ENCODE measurements around the gene TARBP1.

The TARBP1 gene

GRCh38 chr1:234484218-234484617, 5.2 kb upstream of the TARBP1 start:
- no peak for DNase-seq (ENCODE audit: low spot score)

GRCh38 chr1:234481771-234482170, 2.8 kb upstream of the TARBP1 start:
- DNase-seq (ENCODE audit: low spot score), result no peak

GRCh38 chr1:234479866-234480265, 887 bp upstream of the TARBP1 start:
- DNase-seq (ENCODE audit: low spot score), result no peak

GRCh38 chr1:234479310-234479559, 256 bp upstream of the TARBP1 start:
- DNase-seq (ENCODE audit: low spot score), result no peak

GRCh38 chr1:234478152-234478480, 863 bp downstream of the TARBP1 start:
- peak; percentile 47 for DNase-seq (ENCODE audit: low spot score)

GRCh38 chr1:234477386-234478151, 1.4 kb downstream of the TARBP1 start:
- no peak for DNase-seq (ENCODE audit: low spot score)

GRCh38 chr1:234476172-234476571, 2.8 kb downstream of the TARBP1 start:
- no peak for DNase-seq (ENCODE audit: low spot score)

GRCh38 chr1:234475167-234475793, 3.7 kb downstream of the TARBP1 start:
- DNase-seq (ENCODE audit: low spot score), result no peak

- no peak for DNase-seq (ENCODE audit: low spot score)
Observed at GRCh38 chr1:234474375-234474774, 4.6 kb downstream of the TARBP1 start.

GRCh38 chr1:234473118-234473517, 5.9 kb downstream of the TARBP1 start:
- no peak for DNase-seq (ENCODE audit: low spot score)

- no peak for DNase-seq (ENCODE audit: low spot score)
Observed at GRCh38 chr1:234469376-234469775, 9.6 kb downstream of the TARBP1 start.

GRCh38 chr1:234468580-234468979, 10.4 kb downstream of the TARBP1 start:
- no peak for DNase-seq (ENCODE audit: low spot score)

- DNase-seq (ENCODE audit: low spot score), result no peak
Observed at GRCh38 chr1:234467821-234468220, 11.2 kb downstream of the TARBP1 start.

GRCh38 chr1:234466945-234467344, 12.0 kb downstream of the TARBP1 start:
- no peak for DNase-seq (ENCODE audit: low spot score)

GRCh38 chr1:234463749-234464148, 15.2 kb downstream of the TARBP1 start:
- DNase-seq (ENCODE audit: low spot score), result no peak

- DNase-seq (ENCODE audit: low spot score), result no peak
Observed at GRCh38 chr1:234460652-234461051, 18.3 kb downstream of the TARBP1 start.

GRCh38 chr1:234458352-234459017, 20.5 kb downstream of the TARBP1 start:
- no peak for DNase-seq (ENCODE audit: low spot score)

GRCh38 chr1:234454926-234455325, 24.1 kb downstream of the TARBP1 start:
- DNase-seq (ENCODE audit: low spot score), result no peak

- DNase-seq (ENCODE audit: low spot score), result no peak
Observed at GRCh38 chr1:234452406-234452965, 26.5 kb downstream of the TARBP1 start.

- DNase-seq (ENCODE audit: low spot score), result no peak
Observed at GRCh38 chr1:234440348-234440747, 38.6 kb downstream of the TARBP1 start.

GRCh38 chr1:234438579-234438978, 40.4 kb downstream of the TARBP1 start:
- DNase-seq (ENCODE audit: low spot score), result no peak

GRCh38 chr1:234437423-234438171, 41.4 kb downstream of the TARBP1 start:
- no peak for DNase-seq (ENCODE audit: low spot score)

GRCh38 chr1:234435620-234436019, 43.4 kb downstream of the TARBP1 start:
- no peak for DNase-seq (ENCODE audit: low spot score)

All from hepatic stellate cell (primary cell).